ENCODE results near the gene MAP2.

Gene MAP2

GRCh38 chr2:209534228-209534627 is 110.4 kb downstream of the MAP2 start:
- DNase-seq = no peak

GRCh38 chr2:209536363-209536762 is 112.5 kb downstream of the MAP2 start:
- DNase-seq = no peak

- no peak for DNase-seq
These were observed 123.9 kb downstream of the MAP2 start for GRCh38 chr2:209547726-209548125.

GRCh38 chr2:209549589-209549988 is 125.7 kb downstream of the MAP2 start:
- no peak for DNase-seq

DNA sequence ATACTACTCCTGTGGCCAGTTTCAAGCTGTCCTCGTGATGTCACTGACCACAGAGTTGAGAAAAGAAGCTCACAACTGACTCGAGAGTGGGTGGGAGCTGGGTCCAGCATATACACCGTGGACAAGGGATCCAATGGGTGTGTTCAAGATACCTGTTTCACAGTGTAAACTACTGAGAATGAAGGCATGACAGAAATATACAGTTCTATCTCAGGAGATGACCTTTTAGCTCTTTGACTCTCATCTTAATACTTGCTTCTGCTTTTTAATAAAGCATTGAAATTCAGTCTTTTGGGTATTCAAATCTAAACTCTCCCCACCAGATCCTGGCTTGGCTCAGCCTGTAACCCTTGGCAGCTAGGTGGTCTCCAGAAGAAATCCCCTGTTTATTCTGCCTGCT is 130.1 kb downstream of the MAP2 start:
- DNase-seq = no peak

DNA sequence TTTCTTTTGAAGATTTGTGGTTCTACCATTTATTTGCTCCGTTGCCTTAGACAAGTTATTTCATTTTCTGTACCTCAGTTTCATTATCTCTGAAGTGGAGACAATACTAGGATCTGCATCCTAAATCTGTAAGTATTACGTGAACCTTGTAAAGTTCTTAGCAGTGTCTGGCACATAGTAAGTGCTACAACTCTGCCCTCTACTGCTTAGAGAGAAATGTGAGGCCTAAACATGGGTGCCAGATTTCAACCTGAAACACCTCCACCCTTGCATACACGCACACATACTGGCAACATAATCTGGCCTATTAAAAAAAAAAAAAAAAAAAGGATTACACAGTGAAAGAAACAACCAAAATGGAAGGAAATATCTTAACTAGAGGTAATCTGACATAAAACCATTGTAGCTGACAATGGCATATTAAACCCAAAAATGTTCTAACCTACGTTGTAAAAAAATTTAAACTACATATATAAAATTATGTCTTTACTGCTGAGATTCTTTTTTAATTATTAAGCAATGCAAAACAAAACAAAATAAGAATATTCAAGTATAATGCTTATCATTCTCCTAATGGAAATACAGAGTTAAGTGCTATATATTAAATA is 132.6 kb downstream of the MAP2 start:
- no peak for DNase-seq

- no peak for DNase-seq
These were observed 137.1 kb downstream of the MAP2 start for GRCh38 chr2:209560911-209561310.

DNA sequence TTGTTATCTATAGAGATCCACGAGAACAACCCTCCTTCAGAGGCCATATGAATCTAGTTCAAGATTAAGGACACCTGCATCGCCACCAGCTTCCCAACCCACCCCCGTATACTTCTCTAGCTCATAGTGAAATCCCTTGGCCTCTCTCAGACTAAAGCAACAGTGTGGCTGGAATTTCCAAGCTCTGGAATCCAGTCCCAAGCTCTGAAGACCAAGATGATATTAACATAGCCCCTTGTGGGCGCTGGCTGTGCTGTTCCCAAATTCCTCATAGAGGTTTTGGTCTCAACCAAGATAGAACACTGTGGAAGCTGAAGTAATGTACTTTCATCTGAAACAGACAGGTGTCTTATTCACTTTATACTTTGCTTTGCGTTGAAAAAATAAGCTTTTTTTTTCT is 139.6 kb downstream of the MAP2 start:
- no peak for DNase-seq

GRCh38 chr2:209564816-209565215 is 141.0 kb downstream of the MAP2 start:
- no peak for DNase-seq

DNA sequence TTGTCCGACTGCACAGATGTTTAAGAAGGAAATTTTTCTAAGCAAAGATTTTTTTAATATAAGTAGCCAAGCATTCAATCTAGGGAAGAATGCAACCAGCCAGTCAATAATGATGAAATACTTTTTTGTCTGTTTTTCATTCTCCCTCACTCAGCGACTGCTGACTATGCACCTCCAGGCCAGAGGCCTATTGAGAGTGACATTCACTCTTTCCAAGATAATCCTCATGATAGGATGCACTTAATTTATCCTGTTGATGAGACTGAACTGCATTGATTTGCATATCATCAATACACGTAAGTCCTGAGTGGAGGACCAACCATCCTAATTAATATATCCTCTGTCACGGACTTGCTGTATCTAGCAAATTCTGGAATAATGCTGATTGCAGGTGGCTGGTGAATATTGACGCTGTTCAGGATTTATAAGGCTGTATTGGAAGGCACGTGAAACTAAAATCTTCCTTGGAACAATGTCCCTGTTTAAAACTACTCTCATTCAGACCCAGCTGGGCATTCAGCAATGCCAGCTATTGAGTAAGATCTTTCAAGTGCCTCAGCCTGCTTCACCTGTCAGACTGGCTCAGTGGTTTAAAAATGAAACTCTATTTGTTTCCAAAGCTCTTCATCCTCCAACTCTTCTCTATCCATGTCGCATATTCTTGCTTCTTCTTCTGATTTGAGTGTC is 142.2 kb downstream of the MAP2 start:
- no peak for DNase-seq

GRCh38 chr2:209570194-209570593 is 146.3 kb downstream of the MAP2 start:
- DNase-seq = no peak

DNA sequence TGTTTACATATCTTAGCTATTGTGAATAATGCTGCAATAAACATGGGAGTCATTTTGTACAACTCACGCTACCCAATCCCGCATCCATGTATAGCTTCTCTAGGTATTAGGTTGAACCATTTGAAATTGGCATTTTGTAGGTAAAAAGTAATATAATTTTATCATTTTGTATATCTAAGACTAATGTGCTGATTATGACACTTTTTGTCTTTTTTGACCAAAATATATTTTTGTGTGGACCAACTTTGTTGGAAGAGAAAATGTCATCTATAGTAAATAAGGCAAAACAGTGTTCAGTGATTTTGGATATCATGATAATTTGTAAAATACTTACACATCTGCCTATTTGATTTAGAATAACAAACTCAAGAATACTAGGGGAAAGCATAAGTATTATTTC is 150.7 kb downstream of the MAP2 start:
- no peak for DNase-seq

- no peak for DNase-seq
These were observed 153.8 kb downstream of the MAP2 start for GRCh38 chr2:209577376-209578357.

- no peak for DNase-seq
These were observed 154.7 kb downstream of the MAP2 start for GRCh38 chr2:209578394-209579001.

- DNase-seq = no peak
These were observed 155.4 kb downstream of the MAP2 start for GRCh38 chr2:209579230-209579749.

DNA sequence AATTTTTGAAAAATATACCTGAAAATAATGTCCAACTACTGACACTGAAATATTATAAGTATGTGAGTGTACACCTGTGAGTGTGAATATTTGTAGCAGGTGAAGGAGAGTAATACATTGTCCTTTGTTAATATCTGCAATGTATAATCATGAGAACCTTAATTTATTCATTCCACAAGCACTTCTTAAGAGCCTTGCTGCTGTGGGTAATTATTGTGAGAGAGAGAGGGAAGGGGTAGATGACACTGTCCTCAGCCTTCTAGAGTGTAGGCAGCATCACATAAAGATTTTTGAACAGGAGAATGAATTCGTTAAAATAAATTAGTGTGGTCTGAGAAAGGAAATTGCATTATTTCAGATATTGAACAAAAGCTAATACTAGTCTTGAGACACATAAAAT is 157.2 kb downstream of the MAP2 start:
- DNase-seq = no peak

GRCh38 chr2:209582281-209582680 is 158.4 kb downstream of the MAP2 start:
- DNase-seq = no peak

DNA sequence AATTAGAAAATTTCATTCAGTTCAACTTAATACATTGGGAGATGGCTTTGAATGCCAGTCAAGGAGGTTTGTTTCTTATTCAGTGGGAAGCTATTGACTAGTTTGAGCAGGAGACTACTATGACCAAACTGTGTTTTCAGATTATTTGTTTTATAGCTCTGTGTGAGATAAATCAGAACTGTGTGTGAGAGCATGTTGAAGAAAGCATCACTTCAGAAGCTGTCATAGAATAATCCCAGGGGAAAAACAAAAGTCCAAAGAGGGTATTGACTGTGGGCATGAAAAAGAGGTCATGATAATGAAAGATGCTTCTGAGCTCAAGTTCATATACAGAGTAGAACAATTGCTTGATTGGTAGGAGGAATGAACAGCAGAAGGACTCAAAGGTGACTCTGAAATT is 160.6 kb downstream of the MAP2 start:
- no peak for DNase-seq

- no peak for DNase-seq
These were observed 161.1 kb downstream of the MAP2 start for GRCh38 chr2:209584915-209585314.

- no peak for DNase-seq
These were observed 167.2 kb downstream of the MAP2 start for GRCh38 chr2:209591021-209591420.

GRCh38 chr2:209592106-209592505 is 168.3 kb downstream of the MAP2 start:
- no peak for DNase-seq

- no peak for DNase-seq
These were observed 170.1 kb downstream of the MAP2 start for GRCh38 chr2:209593930-209594329.

- DNase-seq = no peak
These were observed 172.4 kb downstream of the MAP2 start for GRCh38 chr2:209596262-209596661.
